Aorta (tissue), 5 donors: ENCODE data around the gene TLE4. TPM values are rescaled to one million over a fixed set of nuclear protein-coding genes. Genes with fewer than 3 reads are reported as not detected.

ENCODE experiments used
- ATAC-seq: fragments of 200-7000 bp; cut with Tn5 transposase; one replicate; pipeline ENCODE4 v1.9.1; 2022; ENCODE audit warnings: moderate library complexity; ENCODE audit not compliant: low FRiP score
- DNase-seq, 2 donors: peaks; one replicate each; pipeline ENCODE4 v3.0.0-alpha.2; 2020
- H3K27ac ChIP-seq, 2 donors: one replicate each; pipeline ENCODE4 v1.5.1; 2013; ENCODE audit warnings: low read length in 2 of 2, mild to moderate bottlenecking in 2 of 2, moderate library complexity in 2 of 2, control low read depth in 1 of 2, inconsistent platforms in 1 of 2, low read depth in 1 of 2
- H3K27me3 ChIP-seq, 2 donors: one replicate each; pipeline ENCODE4 v1.6.1; 2013; ENCODE audit warnings: control low read depth in 1 of 2, low read length in 1 of 2, mild to moderate bottlenecking in 1 of 2, moderate library complexity in 1 of 2; ENCODE audit not compliant: insufficient read depth in 2 of 2, control insufficient read depth in 1 of 2
- H3K36me3 ChIP-seq, 2 donors: one replicate each; pipeline ENCODE4 v1.6.1; 2013; ENCODE audit warnings: control low read depth in 1 of 2, low read length in 1 of 2, mild to moderate bottlenecking in 1 of 2; ENCODE audit not compliant: insufficient read depth in 2 of 2, control insufficient read depth in 1 of 2
- H3K4me1 ChIP-seq, 2 donors: one replicate each; pipeline ENCODE4 v1.6.1; 2013; ENCODE audit warnings: low read length in 2 of 2, control low read depth in 1 of 2, mild to moderate bottlenecking in 1 of 2, moderate library complexity in 1 of 2; ENCODE audit not compliant: insufficient read depth in 2 of 2, control insufficient read depth in 1 of 2
- H3K4me3 ChIP-seq, 2 donors: one replicate each; pipeline ENCODE4 v1.5.1; 2013; ENCODE audit warnings: low read length in 2 of 2, control low read depth in 1 of 2, mild to moderate bottlenecking in 1 of 2
- H3K9me3 ChIP-seq: one replicate; pipeline ENCODE4 v1.6.1; 2013; ENCODE audit warnings: mild to moderate bottlenecking, low read length; ENCODE audit not compliant: control insufficient read depth
- WGBS, 2 donors: extraction: QIAGEN DNeasy Blood & Tissue Kit; methylation state at CpG; one replicate each; pipeline ENCODE4 v1.1.7; 2013; 5-methylcytosine and 5-hydroxymethylcytosine counted together
- intact Hi-C, 2 donors: fragments of 100-400 bp; cut with DNase I; formaldehyde crosslinking; loops; one replicate each; pipeline versions ENCODE4 v1.14.2 to v1.15.0; 2022
- polyA plus RNA-seq, 2 donors: library from polyadenylated mRNA; stranded (reverse); fragments of 200-250 nt; gene quantifications; one replicate each; pipeline ENCODE4 v1.2.3, GENCODE V29; 2013
- total RNA-seq, 2 donors: library from RNA; stranded (reverse); fragmentation: NEBNext Ultra II Directional; extraction: Animal tissue kit (Norgen Biotek cat#: 25700); gene quantifications; one replicate each; pipeline ENCODE4 v1.2.1, GENCODE V29; 2021
- donor health status: healthy with polysubstance abuse.
- donor health status: Bipolar disorder and iron deficiency.
- donor health status: DM: no; HTN: no; CAD: no.
- donor health status: DM: no; HTN: no; CAD: no.
- donor health status: DM: yes; HTN: yes; CAD: no.

The TLE4 gene
- total and polyA plus RNA-seq, 4 donors: 6.0 to 38.3 (median 22.3) TPM

DNA sequence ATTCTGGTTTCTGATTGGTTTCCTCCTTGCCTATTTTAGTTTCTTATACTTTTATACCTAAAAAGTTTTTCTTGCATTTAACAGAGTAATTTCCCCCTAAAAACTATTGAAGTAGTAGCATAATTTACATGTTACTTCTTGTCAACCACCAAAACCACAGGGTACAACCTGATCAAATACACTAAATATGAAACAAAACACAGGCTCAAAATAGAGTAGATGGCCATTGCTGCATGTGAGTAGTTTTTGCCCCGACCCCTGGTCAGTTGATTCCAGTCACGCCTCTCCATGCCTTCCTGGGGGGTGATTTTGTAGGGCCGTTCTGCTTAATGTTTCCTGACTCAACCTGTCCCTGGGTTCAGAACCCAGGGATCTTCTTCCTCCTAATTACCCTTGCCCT is 101.8 kb downstream of the TLE4 start:
- peaks cover 0 to 3% of the 10 kb centered on the region in 2 donors for H3K4me1 ChIP-seq
- intact Hi-C loops: no loop called here
- 91 to 94% methylated on average over 3 of the region's 3 CpGs for WGBS, 2 donors
- no peaks in the 10 kb centered on the region for H3K27me3 ChIP-seq
- H3K27ac ChIP-seq: no peak overlapping the region
- H3K9me3 ChIP-seq: no peaks in the 10 kb centered on the region
- ATAC-seq (no peak), DNase-seq (no peak)
- H3K4me3 ChIP-seq: no peak overlapping the region
- H3K36me3 ChIP-seq: no peaks in the 10 kb centered on the region

DNA sequence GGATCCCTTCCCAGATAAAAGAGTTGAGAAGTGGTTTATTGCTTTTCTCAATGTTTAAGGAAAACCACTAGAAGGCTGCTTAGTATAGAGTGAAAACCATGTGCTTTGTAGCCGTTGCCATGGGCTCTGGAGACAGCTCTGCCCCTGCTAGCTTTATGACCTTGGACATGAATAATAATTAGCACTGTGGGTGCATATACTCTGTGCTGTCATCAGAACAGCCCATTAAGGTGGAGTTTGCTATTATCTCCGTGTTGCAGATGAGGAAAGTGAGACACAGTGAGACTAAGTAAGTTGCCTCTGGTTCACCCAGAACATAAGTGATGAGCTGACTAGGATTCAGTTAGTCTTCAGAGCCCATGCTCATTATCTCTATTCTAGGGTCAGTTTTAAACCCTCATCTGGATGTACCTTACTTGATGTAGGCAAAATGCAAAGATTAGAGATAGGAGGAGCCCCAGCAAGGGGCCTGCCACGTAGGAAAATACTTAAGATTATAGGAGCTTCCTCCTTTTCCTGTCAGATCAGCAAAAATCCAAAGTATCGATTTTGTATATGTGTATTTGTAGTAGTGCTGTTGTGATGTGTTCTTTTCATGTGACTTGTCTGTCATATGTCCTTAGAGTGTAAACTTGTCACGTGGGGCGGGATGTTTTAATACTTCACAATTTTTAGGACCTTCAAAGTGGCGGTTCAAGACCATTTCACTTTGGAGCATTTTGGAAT is 102.5 kb downstream of the TLE4 start:
- no peak for ATAC-seq
- WGBS, 2 donors: 95 to 96% methylated on average over 7 of the region's 7 CpGs

DNA sequence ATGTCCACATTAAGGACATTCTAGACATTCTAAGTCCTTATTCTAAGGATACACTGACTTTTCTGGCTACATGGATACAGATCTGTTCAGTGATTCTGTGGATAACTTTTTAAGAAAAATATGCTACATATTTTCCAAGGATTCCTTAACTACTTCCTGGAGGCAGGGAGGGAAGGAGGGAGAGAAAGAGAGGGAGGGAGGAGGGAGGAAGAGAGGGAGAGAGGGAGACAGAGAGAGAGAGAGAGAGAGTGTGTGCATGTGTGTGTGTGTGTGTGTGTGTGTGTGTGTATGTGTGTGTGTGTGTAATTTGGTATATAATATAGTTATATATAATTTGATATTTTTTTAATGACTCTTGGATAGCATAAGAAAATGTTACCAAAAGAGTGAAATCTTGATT is 109.8 kb downstream of the TLE4 start:
- no peak for ATAC-seq
- H3K36me3 ChIP-seq: no peaks in the 10 kb centered on the region
- H3K27ac ChIP-seq: no peak overlapping the region
- no peak for DNase-seq
- peaks cover 0 to 5% of the 10 kb centered on the region in 2 donors for H3K4me1 ChIP-seq
- H3K9me3 ChIP-seq: no peaks in the 10 kb centered on the region
- H3K4me3 ChIP-seq: no peak overlapping the region
- intact Hi-C loops: loop anchor here (5.0 to 10.0 kb wide), 3 partner anchors 107 to 383 kb away; partner anchors contain the start of gene TLE4 (in 2 of the 2)
- no peaks in the 10 kb centered on the region for H3K27me3 ChIP-seq

More for the DNA sequence above, 102.5 kb downstream of the TLE4 start:
- H3K9me3 ChIP-seq: no peaks in the 10 kb centered on the region
- H3K27me3 ChIP-seq: no peaks in the 10 kb centered on the region
- no peak overlapping the region for H3K4me3 ChIP-seq
- peaks cover 0 to 3% of the 10 kb centered on the region in 2 donors for H3K4me1 ChIP-seq
- DNase-seq: no peak
- no peaks in the 10 kb centered on the region for H3K36me3 ChIP-seq
- H3K27ac ChIP-seq: no peak overlapping the region
- intact Hi-C loops: no loop called here

- WGBS, 2 donors: 39 to 44% methylated on average over 4 of the region's 4 CpGs
- ATAC-seq: no peak
- intact Hi-C loops: loop anchor here (5.0 to 10.0 kb wide), 3 partner anchors 107 to 383 kb away; partner anchors contain the start of gene TLE4 (in 2 of the 2)
Measured at GRCh38 chr9:79682076-79682736, 110.4 kb downstream of the TLE4 start.

DNA sequence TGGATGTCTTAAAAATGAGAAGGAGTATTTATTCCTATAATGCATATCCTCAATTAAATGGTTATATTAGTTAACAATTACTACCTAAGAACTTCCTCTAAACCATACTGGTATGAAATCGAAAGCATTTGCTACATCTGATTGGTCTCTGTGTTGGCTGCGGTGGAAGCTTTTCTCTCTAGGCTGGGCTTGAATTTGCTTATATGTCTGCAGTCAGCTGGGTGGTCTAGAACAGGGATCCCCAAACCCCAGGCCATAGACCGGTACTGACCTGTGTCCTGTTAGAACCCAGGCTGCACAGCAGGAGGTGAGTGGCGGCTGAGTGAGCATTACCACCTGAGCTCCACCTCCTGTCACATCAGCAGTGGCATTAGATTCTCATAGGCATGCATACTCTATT is 112.3 kb downstream of the TLE4 start:
- no peaks in the 10 kb centered on the region for H3K36me3 ChIP-seq
- H3K4me3 ChIP-seq: no peak overlapping the region
- no peaks in the 10 kb centered on the region for H3K9me3 ChIP-seq
- H3K27ac ChIP-seq: no peak overlapping the region
- intact Hi-C loops: loop anchor here (5.0 to 10.0 kb wide), 3 partner anchors 109 to 381 kb away; partner anchors contain the start of gene TLE4 (in 2 of the 2)
- peaks cover 4 to 5% of the 10 kb centered on the region in 2 donors for H3K4me1 ChIP-seq
- 99% methylated on average over 4 of the region's 4 CpGs for WGBS, 2 donors
- H3K27me3 ChIP-seq: no peaks in the 10 kb centered on the region
- DNase-seq (no peak), ATAC-seq (no peak)

More at GRCh38 chr9:79682076-79682736, 110.4 kb downstream of the TLE4 start:
- no peaks in the 10 kb centered on the region for H3K9me3 ChIP-seq
- no peaks in the 10 kb centered on the region for H3K27me3 ChIP-seq
- no peaks in the 10 kb centered on the region for H3K36me3 ChIP-seq
- no peak overlapping the region for H3K4me3 ChIP-seq
- DNase-seq: no peak
- H3K4me1 ChIP-seq: peaks cover 4 to 5% of the 10 kb centered on the region in 2 donors
- peak overlapping the region; percentile 34 to 76 for H3K27ac ChIP-seq

DNA sequence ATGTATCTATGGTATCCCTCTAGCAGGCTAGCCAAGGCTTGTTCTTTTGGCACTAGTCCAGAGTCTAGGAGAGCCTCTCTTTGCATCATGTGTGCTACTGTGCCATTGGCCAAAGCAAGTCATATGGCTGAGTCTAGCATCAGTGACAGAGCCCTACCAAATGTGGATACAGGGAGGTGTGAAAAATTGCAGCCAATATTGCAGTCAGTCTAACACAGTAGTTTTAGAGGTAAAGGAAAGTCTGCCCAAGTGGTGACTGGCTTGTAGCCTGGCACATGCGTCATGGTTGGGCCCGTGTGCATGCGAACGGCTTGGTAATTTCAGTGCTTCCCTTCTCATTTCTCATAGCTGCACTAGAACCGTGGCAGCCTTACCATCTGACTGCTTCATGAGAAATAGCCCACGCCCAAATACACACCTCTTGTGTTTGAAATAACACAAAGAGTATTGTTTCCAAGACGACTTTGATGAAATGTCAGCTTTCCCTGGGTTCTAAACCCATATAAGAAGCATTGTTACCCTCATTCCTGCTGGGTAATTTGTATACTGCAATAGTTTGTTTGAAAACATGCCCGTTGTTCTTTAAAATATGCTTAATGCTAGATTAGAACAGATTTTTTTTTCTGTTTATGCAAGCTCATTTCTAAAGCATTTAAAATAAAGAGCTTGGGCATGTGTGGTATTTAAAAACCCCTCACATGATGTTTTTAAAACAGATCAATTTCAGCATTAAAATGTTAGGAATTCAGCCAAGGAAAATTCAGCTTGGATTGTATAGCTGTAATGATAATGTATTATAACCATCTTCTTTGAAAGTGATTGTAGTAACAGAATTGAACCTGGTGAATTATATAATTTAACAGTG is 113.2 kb downstream of the TLE4 start:
- WGBS, 2 donors: 66 to 75% methylated on average over 8 of the region's 8 CpGs
- intact Hi-C loops: loop anchor here (5.0 to 10.0 kb wide), 3 partner anchors 110 to 380 kb away; partner anchors contain the start of gene TLE4 (in 2 of the 2)
- ATAC-seq: no peak
- no peak overlapping the region for H3K4me3 ChIP-seq
- no peak for DNase-seq
- peaks cover 4 to 5% of the 10 kb centered on the region in 2 donors for H3K4me1 ChIP-seq
- H3K27ac ChIP-seq: no peak overlapping the region
- H3K9me3 ChIP-seq: no peaks in the 10 kb centered on the region
- H3K27me3 ChIP-seq: no peaks in the 10 kb centered on the region
- no peaks in the 10 kb centered on the region for H3K36me3 ChIP-seq

- H3K27ac ChIP-seq: no peak overlapping the region
- DNase-seq (no peak), ATAC-seq (no peak)
- H3K4me3 ChIP-seq: no peak overlapping the region
- intact Hi-C loops: loop anchor here (10.0 kb wide), 2 partner anchors 111 to 379 kb away; partner anchors contain the start of gene TLE4 (in 1 of the 2)
- H3K9me3 ChIP-seq: no peaks in the 10 kb centered on the region
- H3K4me1 ChIP-seq: peaks cover 4 to 5% of the 10 kb centered on the region in 2 donors
- H3K36me3 ChIP-seq: no peaks in the 10 kb centered on the region
- 7 to 18% methylated on average over 1 of the region's 1 CpG for WGBS, 2 donors
- no peaks in the 10 kb centered on the region for H3K27me3 ChIP-seq
Measured at GRCh38 chr9:79685577-79685976, 113.8 kb downstream of the TLE4 start.
